H1 (cell line): ENCODE results near the gene CYB561D2. TPM values are rescaled to one million over a fixed set of nuclear protein-coding genes. Genes with fewer than 3 reads are reported as not detected.

Source experiments
- CTCF ChIA-PET: fragments of 300-600 bp; sonication (Branson Sonifier 250); formaldehyde crosslinking; loops from one replicate; lab custom pipeline; 2021; ENCODE audit not compliant: partially characterized antibody; lab: Charles Lee
- POLR2A ChIA-PET: fragments of 300-600 bp; sonication (Branson Sonifier 250); formaldehyde crosslinking; loops from one replicate; lab custom pipeline; 2021; ENCODE audit warnings: inconsistent platforms; ENCODE audit not compliant: partially characterized antibody; lab: Charles Lee
- DNase-seq, 2 experiments: peaks; one replicate each; pipeline versions ENCODE4 v3.0.0 to v3.0.0-alpha.2; 2010 to 2022; ENCODE audit warnings: low spot score in 2 of 2, low read depth in 1 of 2, mixed read lengths in 1 of 2
- FAIRE-seq: peaks from 2 replicates; lab custom pipeline; 2011; peaks lifted over from hg19 to GRCh38; lab: Jason Lieb, UNC
- H2AFZ ChIP-seq: 2 replicates; pipeline ENCODE4 v1.8.1; 2012; ENCODE audit warnings: low read length, inconsistent platforms
- H2AK5ac ChIP-seq: 2 replicates; pipeline ENCODE4 v1.6.1; 2013; ENCODE audit warnings: low read depth, low read length
- H2BK120ac ChIP-seq: replicated peaks from 2 replicates; pipeline ENCODE3; 2013; ENCODE audit warnings: low read depth, low read length, inconsistent platforms
- H2BK12ac ChIP-seq: 2 replicates; pipeline ENCODE4 v1.6.1; 2013; ENCODE audit warnings: low read depth, low read length
- H2BK15ac ChIP-seq: 2 replicates; pipeline ENCODE4 v1.6.1; 2013; ENCODE audit warnings: low read length
- H2BK20ac ChIP-seq: 2 replicates; pipeline ENCODE4 v1.6.1; 2013; ENCODE audit warnings: low read length
- H2BK5ac ChIP-seq: 2 replicates; pipeline ENCODE4 v1.6.1; 2013; ENCODE audit warnings: low read depth, low read length
- H3K14ac ChIP-seq: 2 replicates; pipeline ENCODE4 v1.6.1; 2013; ENCODE audit warnings: inconsistent platforms; ENCODE audit not compliant: insufficient read length
- H3K18ac ChIP-seq: 2 replicates; pipeline ENCODE4 v1.6.1; 2013; ENCODE audit warnings: low read length; ENCODE audit errors: extremely low read depth
- H3K23ac ChIP-seq: 2 replicates; pipeline ENCODE4 v1.6.1; 2013; ENCODE audit warnings: inconsistent platforms; ENCODE audit not compliant: insufficient read length
- H3K23me2 ChIP-seq: 2 replicates; pipeline ENCODE4 v1.6.1; 2013; ENCODE audit warnings: low read depth, low read length
- H3K27ac ChIP-seq: 2 replicates; pipeline ENCODE4 v1.6.1; 2011; ENCODE audit warnings: low read depth, low read length, inconsistent platforms
- H3K27me3 ChIP-seq, 4 experiments: replicated peaks in 1 of 4; 1 replicate in 1 of 4; 2 replicates in 3 of 4; pipeline versions ENCODE4 v1.6.1 to v1.8.1; 2011 to 2013; ENCODE audit warnings: low read length in 3 of 4, mild to moderate bottlenecking in 3 of 4, inconsistent platforms in 2 of 4, mixed read lengths in 2 of 4, moderate library complexity in 1 of 4; ENCODE audit not compliant: control insufficient read depth in 3 of 4, insufficient read depth in 3 of 4; ENCODE audit errors: extremely low read depth in 1 of 4
- H3K36me3 ChIP-seq, 4 experiments: 2 replicates each; pipeline versions ENCODE4 v1.6.1 to v1.8.1; 2011 to 2013; ENCODE audit warnings: mild to moderate bottlenecking in 4 of 4, low read length in 3 of 4, moderate library complexity in 2 of 4, control low read depth in 1 of 4, inconsistent platforms in 1 of 4; ENCODE audit not compliant: insufficient read depth in 4 of 4, control insufficient read depth in 2 of 4
- H3K4ac ChIP-seq: replicated peaks from 2 replicates; pipeline ENCODE3; 2013; ENCODE audit warnings: low read length, low read depth, mixed read lengths, inconsistent platforms; ENCODE audit not compliant: insufficient read length
- H3K4me1 ChIP-seq, 4 experiments: replicated peaks in 1 of 4; 1 replicate in 1 of 4; 2 replicates in 3 of 4; pipeline versions ENCODE4 v1.6.1 to v1.8.1; 2011 to 2013; ENCODE audit warnings: low read length in 3 of 4, inconsistent platforms in 2 of 4, mixed read lengths in 1 of 4; ENCODE audit not compliant: insufficient read depth in 4 of 4, control insufficient read depth in 3 of 4
- H3K4me2 ChIP-seq, 2 experiments: 2 replicates each; pipeline versions ENCODE4 v1.6.1 to v1.8.1; 2011 to 2013; ENCODE audit warnings: low read depth in 2 of 2, low read length in 2 of 2, control low read depth in 1 of 2, inconsistent platforms in 1 of 2, mild to moderate bottlenecking in 1 of 2; ENCODE audit not compliant: insufficient read depth in 1 of 2
- H3K4me3 ChIP-seq, 4 experiments: fragments of 200-600, 300-600 bp in 1 of 4; sonication (generic), shearing (Covaris generic), sonication (Bioruptor Twin) in 1 of 4; 2 replicates each; pipeline versions ENCODE4 v1.5.1 to v1.8.1; 2011 to 2016; ENCODE audit warnings: low read length in 4 of 4, low read depth in 3 of 4, control low read depth in 2 of 4, inconsistent platforms in 2 of 4, mild to moderate bottlenecking in 2 of 4, mixed read lengths in 1 of 4, moderate library complexity in 1 of 4; ENCODE audit not compliant: insufficient read depth in 2 of 4; ENCODE audit errors: extremely low read depth in 1 of 4
- H3K56ac ChIP-seq: replicated peaks from 2 replicates; pipeline ENCODE3; 2013; ENCODE audit warnings: low read depth, mild to moderate bottlenecking, mixed read lengths, low read length, inconsistent platforms; ENCODE audit not compliant: insufficient read length
- H3K79me1 ChIP-seq: 2 replicates; pipeline ENCODE4 v1.6.1; 2013; ENCODE audit warnings: low read depth, low read length, control low read depth
- H3K79me2 ChIP-seq, 2 experiments: 2 replicates each; pipeline versions ENCODE4 v1.6.1 to v1.8.1; 2012 to 2013; ENCODE audit warnings: low read length in 2 of 2, mild to moderate bottlenecking in 2 of 2, inconsistent platforms in 1 of 2; ENCODE audit not compliant: insufficient read depth in 2 of 2, control insufficient read depth in 1 of 2
- H3K9ac ChIP-seq, 4 experiments: replicated peaks in 1 of 4; 1 replicate in 1 of 4; 2 replicates in 3 of 4; pipeline versions ENCODE4 v1.6.1 to v1.8.1; 2011 to 2013; ENCODE audit warnings: low read depth in 3 of 4, low read length in 3 of 4, control low read depth in 2 of 4, mild to moderate bottlenecking in 2 of 4, moderate library complexity in 2 of 4, inconsistent platforms in 1 of 4; ENCODE audit errors: extremely low read depth in 1 of 4
- H3K9me3 ChIP-seq, 2 experiments: 2 replicates each; pipeline versions ENCODE4 v1.6.1 to v1.8.1; 2012 to 2013; ENCODE audit warnings: mild to moderate bottlenecking in 2 of 2, moderate library complexity in 2 of 2, control low read depth in 1 of 2, inconsistent platforms in 1 of 2, low read depth in 1 of 2, low read length in 1 of 2, mixed read lengths in 1 of 2; ENCODE audit not compliant: insufficient read depth in 2 of 2
- H4K20me1 ChIP-seq, 2 experiments: replicated peaks in 1 of 2; 2 replicates each; pipeline versions ENCODE3 to v1.8.1; 2011 to 2013; ENCODE audit warnings: inconsistent platforms in 2 of 2, low read length in 2 of 2, mild to moderate bottlenecking in 1 of 2; ENCODE audit not compliant: insufficient read depth in 2 of 2, control insufficient read depth in 1 of 2
- H4K5ac ChIP-seq: 2 replicates; pipeline ENCODE4 v1.6.1; 2013; ENCODE audit warnings: low read length, low read depth, mixed read lengths, inconsistent platforms; ENCODE audit not compliant: insufficient read length
- H4K8ac ChIP-seq: 2 replicates; pipeline ENCODE4 v1.8.0; 2013; ENCODE audit warnings: mild to moderate bottlenecking, moderate library complexity, low read length, inconsistent platforms; ENCODE audit not compliant: insufficient read depth; ENCODE audit errors: extremely low read depth
- H4K91ac ChIP-seq: replicated peaks from 2 replicates; pipeline ENCODE3; 2013; ENCODE audit warnings: low read length, mixed read lengths, inconsistent platforms; ENCODE audit not compliant: insufficient read length
- ATF2 ChIP-seq: IDR thresholded peaks from 2 replicates; pipeline ENCODE4 v1.6.1; 2012; ENCODE audit warnings: low read length, inconsistent platforms
- MAFK ChIP-seq: IDR thresholded peaks from 2 replicates; pipeline ENCODE4 v1.6.1; 2012; ENCODE audit warnings: low read depth, mild to moderate bottlenecking, improper control_type of control experiment, low read length
- RAD21 ChIP-seq, 2 experiments: IDR thresholded peaks in 1 of 2; conservative IDR thresholded peaks in 1 of 2; 2 replicates each; pipeline ENCODE4 v1.6.1; 2011; ENCODE audit warnings: low read depth in 2 of 2, low read length in 2 of 2, improper control_type of control experiment in 1 of 2, inconsistent platforms in 1 of 2, mild to moderate bottlenecking in 1 of 2, moderate library complexity in 1 of 2
- WGBS, 2 experiments: shearing (Covaris generic) in 1 of 2; methylation state at CpG; one replicate each; pipeline versions ENCODE4 v1.1.6 to v1.1.7; 2013 to 2015; ENCODE audit warnings: low lambda C conversion rate in 2 of 2, mixed read lengths in 2 of 2, inconsistent platforms in 1 of 2, low coverage in 1 of 2, missing lambda C conversion rate in 1 of 2; ENCODE audit not compliant: insufficient replicate concordance in 2 of 2, insufficient coverage in 1 of 2, insufficient read length in 1 of 2; ENCODE audit errors: extremely low coverage in 1 of 2, missing lambda C conversion rate in 1 of 2; 5-methylcytosine and 5-hydroxymethylcytosine counted together
- polyA plus RNA-seq, 7 experiments: library from polyadenylated mRNA; depleted of rRNA in 3 of 7; stranded (reverse) in 5 of 7; unstranded in 2 of 7; fragments of >200 nt in 5 of 7; fragments of 200-250 nt in 2 of 7; gene quantifications; 1 replicate in 5 of 7; 2 replicates in 1 of 7; 4 replicates in 1 of 7; pipeline versions ENCODE4 v1.2.1 to v1.2.3, GENCODE V29; 2011 to 2013; ENCODE audit warnings: missing spikeins in 2 of 7, mixed read lengths in 2 of 7
- total RNA-seq: library from RNA; stranded (reverse); fragmentation: NEBNext Ultra II Directional; extraction: Animal tissue kit (Norgen Biotek cat#: 25700); gene quantifications from 2 replicates; pipeline ENCODE4 v1.2.1, GENCODE V29; 2021

Gene CYB561D2
- total and polyA plus RNA-seq, 2 of the 8 experiments (the other 6 are each of a cell fraction or from before 2014, with no cell fraction given), result 9.8 to 34.0 TPM

- Histone ChIP-seq H4K20me1 (peaks cover 4% of the 10 kb centered on the region in 2 experiments), H2BK15ac (0 out of 2 replicates have a peak overlapping the region, but pooled peaks have one; percentile 72), H2AK5ac (no peak overlapping the region; the same call in 1 of the 2 replicates), H3K14ac (no peak overlapping the region), H3K56ac (no peak overlapping the region), H3K23ac (no peak overlapping the region), H3K4me3 (no peak overlapping the region), H2BK12ac (no peak overlapping the region), H3K36me3 (no peaks in the 10 kb centered on the region), H3K4ac (no peak overlapping the region), H4K91ac (no peak overlapping the region), H3K79me1 (no peaks in the 10 kb centered on the region), H2AFZ (no peak overlapping the region), H3K27me3 (no peaks in the 10 kb centered on the region; a peak in 1 of 7 replicates), H2BK120ac (no peak overlapping the region), H3K9me3 (no peaks in the 10 kb centered on the region), H3K4me1 (peaks cover 0 to 17% (median 12%) of the 10 kb centered on the region in 4 experiments; a peak in 6 of 7 replicates), H3K4me2 (no peak overlapping the region), H2BK5ac (no peak overlapping the region; the same call in 1 of the 2 replicates), H3K9ac (no peak overlapping the region), H2BK20ac (no peak overlapping the region), H4K8ac (no peak overlapping the region), H3K79me2 (no peaks in the 10 kb centered on the region), H3K18ac (no peak overlapping the region), H3K23me2 (0 out of 2 replicates have a peak, but pooled peaks cover 2% of the 10 kb centered on the region), H4K5ac (no peak overlapping the region), H3K27ac (no peak overlapping the region)
- CTCF ChIA-PET, result interaction anchor here (1.0 to 3.0 kb wide), 6 partner anchors 8 to 38 kb away, joined by 3 to 9 read pairs (median 4); partner anchors contain the start of genes CYB561D2 and NPRL2
- 70% methylated on average over 6 of the region's 6 CpGs; no CpG with 5 or more reads in 1 of the 2 experiments for WGBS, 2 experiments
- no peak for FAIRE-seq
- POLR2A ChIA-PET, result no interaction called here
- DNase-seq, result no peak
- TF ChIP-seq MAFK (no peak), RAD21 (IDR thresholded peaks at IDR 0.05 in 1 of 2, conservative IDR thresholded peaks at IDR 0.05 in 1 of 2; ENCODE audit: low read depth in 2 of 2, low read length in 2 of 2) (peak; percentile 45 to 63; a peak in 3 of 4 replicates), ATF2 (no peak)
Measured at GRCh38 chr3:50378024-50378423, 27.4 kb downstream of the CYB561D2 start.
